ENCODE measurements around the gene CFAP57.

DNA sequence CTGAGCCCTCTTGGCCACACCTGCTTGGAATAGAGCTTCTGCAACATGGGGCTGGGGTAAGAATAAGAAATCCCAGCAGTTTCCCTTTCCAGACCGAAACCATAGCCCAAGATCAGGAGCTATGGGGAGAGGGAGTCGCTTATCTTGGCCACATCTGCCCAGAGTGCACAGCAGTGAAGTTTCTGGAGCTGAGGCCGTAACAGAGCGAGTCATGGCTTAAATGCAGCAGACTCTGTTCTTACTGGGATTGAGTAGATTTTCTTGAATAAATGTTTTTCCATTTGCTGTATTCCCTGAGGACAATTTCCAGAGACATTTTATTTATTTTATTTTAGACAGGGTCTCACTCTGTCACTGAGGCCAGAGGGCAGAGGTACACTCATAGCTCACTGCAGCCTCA is 33.5 kb downstream of the CFAP57 start:
- TF ChIP-seq, protein P1, sequence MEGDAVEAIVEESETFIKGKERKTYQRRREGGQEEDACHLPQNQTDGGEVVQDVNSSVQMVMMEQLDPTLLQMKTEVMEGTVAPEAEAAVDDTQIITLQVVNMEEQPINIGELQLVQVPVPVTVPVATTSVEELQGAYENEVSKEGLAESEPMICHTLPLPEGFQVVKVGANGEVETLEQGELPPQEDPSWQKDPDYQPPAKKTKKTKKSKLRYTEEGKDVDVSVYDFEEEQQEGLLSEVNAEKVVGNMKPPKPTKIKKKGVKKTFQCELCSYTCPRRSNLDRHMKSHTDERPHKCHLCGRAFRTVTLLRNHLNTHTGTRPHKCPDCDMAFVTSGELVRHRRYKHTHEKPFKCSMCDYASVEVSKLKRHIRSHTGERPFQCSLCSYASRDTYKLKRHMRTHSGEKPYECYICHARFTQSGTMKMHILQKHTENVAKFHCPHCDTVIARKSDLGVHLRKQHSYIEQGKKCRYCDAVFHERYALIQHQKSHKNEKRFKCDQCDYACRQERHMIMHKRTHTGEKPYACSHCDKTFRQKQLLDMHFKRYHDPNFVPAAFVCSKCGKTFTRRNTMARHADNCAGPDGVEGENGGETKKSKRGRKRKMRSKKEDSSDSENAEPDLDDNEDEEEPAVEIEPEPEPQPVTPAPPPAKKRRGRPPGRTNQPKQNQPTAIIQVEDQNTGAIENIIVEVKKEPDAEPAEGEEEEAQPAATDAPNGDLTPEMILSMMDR (IDR thresholded peaks at IDR 0.05; ENCODE audit: poor library complexity), result no peak
- TF ChIP-seq EZH2 (IDR thresholded peaks at IDR 0.05; ENCODE audit: borderline replicate concordance), result no peak
